Measurements from ENCODE around the gene ELL2.
"Not testable (repeated sequence)": the region's sequence is repeated elsewhere in the genome, so short reads cannot be mapped to it uniquely, and the experiment has no call there.

ELL2 gene

GRCh38 chr5:95931079-95931833, 30.4 kb downstream of the ELL2 start:
- no peak for FAIRE-seq
- no peak for DNase-seq (ENCODE audit: insufficient read length, low spot score)

DNA sequence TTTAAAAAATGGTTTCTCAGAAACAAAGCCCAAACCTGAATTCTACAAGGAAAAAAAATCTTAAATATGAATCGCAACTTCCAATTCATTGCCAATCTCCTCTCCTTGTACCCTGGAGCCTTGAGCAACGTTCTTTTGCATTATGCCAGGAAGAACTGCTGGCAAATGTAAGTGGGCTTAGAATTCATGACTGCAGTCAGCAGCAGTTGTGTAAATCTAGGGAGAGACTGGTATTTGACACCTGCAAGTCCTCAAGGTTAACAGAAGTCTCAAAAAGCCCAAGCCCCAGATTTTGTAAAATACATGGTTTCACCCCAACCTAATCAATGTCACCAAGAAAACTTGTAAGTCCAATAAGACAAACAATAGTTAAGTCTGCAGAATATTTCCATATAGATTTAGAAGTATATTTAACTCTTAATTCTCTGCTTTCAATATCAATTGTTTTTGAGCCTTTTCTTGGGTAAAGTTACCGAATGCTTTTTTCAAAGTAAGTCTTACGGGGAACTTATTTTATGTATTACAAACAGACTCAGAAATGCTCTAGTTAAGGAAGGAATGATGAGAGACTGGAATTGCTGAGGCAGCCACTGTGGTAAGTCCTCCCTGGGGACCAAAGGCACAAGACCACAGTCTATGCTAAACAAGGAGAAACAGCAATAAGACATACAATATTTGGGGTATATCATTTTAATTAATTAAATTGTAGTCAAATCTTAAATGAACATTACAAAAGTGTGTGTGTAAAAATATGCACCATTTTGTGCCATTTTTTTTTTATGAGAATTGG, 31.3 kb downstream of the ELL2 start:
- no peak for DNase-seq (ENCODE audit: insufficient read length, low spot score)

DNA sequence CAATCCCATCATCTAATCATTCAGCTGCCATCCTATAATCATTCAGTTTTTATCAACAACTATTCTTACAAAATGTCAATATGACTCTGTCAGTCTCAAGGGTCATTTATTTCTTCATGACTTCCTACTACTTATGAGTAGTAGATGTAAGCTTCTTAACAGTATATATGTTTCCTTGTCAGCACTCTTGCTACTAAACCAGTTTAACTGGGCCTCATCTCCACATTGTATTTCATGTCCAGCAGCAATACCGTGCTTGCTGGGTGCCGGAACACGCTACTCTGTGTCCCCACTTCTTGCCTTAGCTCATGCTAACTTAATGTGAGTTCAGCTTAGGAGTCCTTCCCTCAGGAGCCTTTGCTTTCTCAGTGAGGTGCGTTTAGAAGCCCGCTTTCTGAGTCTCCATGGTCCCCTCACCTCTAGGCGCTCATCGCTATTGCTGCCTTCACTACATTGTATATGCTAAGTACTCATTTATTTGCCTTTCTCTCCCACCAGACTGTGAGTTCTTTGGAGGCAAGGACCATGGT, 32.9 kb downstream of the ELL2 start:
- DNase-seq (ENCODE audit: insufficient read length, low spot score): no peak
- FAIRE-seq: no peak

More for the DNA sequence above, 31.3 kb downstream of the ELL2 start:
- FAIRE-seq: no peak

GRCh38 chr5:95927927-95928723, 33.5 kb downstream of the ELL2 start:
- DNase-seq (ENCODE audit: insufficient read length, low spot score) (no peak), FAIRE-seq (no peak)

GRCh38 chr5:95927300-95927699, 34.4 kb downstream of the ELL2 start:
- not testable (repeated sequence) for DNase-seq (ENCODE audit: insufficient read length, low spot score); FAIRE-seq

- FAIRE-seq: no peak
- no peak for DNase-seq (ENCODE audit: insufficient read length, low spot score)
These were observed 35.7 kb downstream of the ELL2 start for GRCh38 chr5:95925939-95926338.

GRCh38 chr5:95925378-95925744, 36.3 kb downstream of the ELL2 start:
- no peak for FAIRE-seq
- DNase-seq (ENCODE audit: insufficient read length, low spot score): no peak

DNA sequence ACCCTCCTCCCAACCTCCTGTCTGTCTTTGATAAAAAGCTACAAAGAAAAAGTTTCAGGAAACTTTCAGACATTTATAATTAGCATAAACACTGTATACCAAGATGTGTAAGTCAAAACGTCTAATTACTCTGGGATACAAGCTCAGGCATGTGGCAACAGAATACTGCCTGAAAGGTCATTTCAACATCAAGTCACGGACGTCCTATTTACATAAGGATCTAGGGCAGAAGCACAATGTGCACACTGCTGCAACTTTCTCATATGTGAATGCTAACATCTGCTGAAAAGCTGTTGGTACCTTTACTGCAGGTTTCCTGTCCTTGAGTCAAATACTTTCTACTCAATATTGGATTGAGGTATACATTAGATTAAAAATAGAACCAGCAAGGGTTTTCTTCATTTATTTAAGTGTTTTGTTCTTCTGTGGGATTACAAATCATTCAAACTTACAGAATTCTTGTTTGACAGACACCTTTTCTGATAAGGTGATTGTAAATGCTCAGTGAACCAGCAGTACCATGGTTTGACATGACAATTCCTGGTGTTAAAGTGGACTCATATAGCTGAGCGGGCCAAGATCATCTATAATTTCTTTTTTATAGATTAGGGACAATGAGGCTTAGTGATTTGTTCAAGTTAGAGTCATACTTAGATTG, 36.8 kb downstream of the ELL2 start:
- DNase-seq (ENCODE audit: insufficient read length, low spot score) (no peak), FAIRE-seq (no peak)

- FAIRE-seq (no peak), DNase-seq (ENCODE audit: insufficient read length, low spot score) (no peak)
These were observed 37.6 kb downstream of the ELL2 start for GRCh38 chr5:95923918-95924544.

DNA sequence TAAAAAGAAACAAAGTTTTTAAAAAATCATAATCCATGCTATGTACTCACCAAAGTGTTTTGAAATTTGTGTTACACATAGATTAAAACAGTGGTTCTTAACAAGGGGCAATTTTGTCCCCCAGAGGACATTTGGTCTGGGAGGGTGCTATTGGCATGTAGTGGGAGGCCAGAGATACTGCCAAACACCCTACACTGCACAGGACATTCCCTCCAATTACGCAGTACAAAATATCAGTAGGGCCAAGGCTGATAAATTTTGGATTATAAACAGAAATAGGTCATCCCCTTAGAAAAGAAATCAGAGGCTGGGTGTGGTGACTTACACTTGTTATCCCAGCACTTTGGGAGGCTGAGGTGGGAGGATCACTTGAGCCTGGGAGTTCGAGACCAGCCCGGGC, 38.9 kb downstream of the ELL2 start:
- no peak for DNase-seq (ENCODE audit: insufficient read length, low spot score)
- no peak for FAIRE-seq

- no peak for FAIRE-seq
- DNase-seq (ENCODE audit: insufficient read length, low spot score): no peak
These were observed 40.1 kb downstream of the ELL2 start for GRCh38 chr5:95921501-95921900.

- DNase-seq (ENCODE audit: insufficient read length, low spot score) (no peak), FAIRE-seq (no peak)
These were observed 40.8 kb downstream of the ELL2 start for GRCh38 chr5:95920822-95921221.

DNA sequence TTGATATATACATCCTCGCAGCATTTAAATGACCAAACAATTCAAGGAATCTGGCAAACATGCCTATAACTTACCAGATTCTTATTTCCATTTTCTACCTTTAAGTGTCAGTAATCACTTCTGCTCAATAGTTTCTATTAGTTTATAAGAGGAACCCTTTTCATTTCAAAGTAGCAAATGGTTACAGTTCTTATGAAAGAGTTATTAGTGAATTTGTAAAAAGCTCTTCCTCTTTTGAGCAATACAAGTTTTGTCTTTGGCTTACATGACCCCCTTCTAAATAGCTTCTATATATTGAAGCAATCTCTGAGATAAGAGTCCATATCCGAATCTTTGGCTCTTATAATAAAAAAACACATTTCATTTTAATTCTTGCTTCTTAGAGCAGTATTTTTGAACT, 42.0 kb downstream of the ELL2 start:
- DNase-seq (ENCODE audit: insufficient read length, low spot score) (no peak), FAIRE-seq (no peak)

- FAIRE-seq (no peak), DNase-seq (ENCODE audit: insufficient read length, low spot score) (no peak)
These were observed 43.1 kb downstream of the ELL2 start for GRCh38 chr5:95918421-95919006.

GRCh38 chr5:95917207-95917606, 44.4 kb downstream of the ELL2 start:
- FAIRE-seq: no peak
- DNase-seq (ENCODE audit: insufficient read length, low spot score): no peak

- no peak for DNase-seq (ENCODE audit: insufficient read length, low spot score)
- FAIRE-seq: no peak
These were observed 45.0 kb downstream of the ELL2 start for GRCh38 chr5:95916687-95917085.

DNA sequence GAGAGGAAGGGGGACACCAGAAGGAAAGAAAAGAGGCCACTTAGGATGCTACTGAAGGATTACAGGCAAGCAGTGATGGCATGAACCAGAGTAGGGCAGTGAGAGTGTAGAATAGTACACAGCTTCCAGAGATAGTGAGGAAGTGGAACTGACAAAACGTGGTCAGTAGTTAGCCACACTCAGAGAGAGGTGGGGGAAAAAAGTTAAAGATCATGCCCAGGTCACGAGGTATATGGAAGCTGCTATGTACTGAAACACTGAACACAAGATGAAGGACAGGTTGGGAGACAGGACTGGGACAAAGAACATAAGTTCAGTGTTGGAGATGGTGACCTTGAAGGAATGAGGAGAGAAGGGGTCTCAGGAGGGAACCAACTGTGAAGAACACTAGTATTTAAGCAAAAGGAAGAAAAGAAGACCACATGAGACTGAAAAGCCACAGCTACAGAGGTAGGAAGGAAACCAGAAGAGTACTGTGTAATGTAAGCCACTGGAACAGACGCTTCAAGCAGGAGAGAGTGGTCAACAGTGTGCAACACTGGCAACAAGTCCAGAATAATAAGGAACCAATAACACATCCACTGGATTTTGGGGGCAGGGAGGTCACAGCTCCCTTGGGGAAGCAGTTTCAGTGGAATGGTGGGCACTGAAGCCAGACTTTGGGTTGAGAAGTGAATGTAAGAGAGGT, 45.5 kb downstream of the ELL2 start:
- FAIRE-seq: no peak
- no peak for DNase-seq (ENCODE audit: insufficient read length, low spot score)

- DNase-seq (ENCODE audit: insufficient read length, low spot score): no peak
These were observed 48.0 kb downstream of the ELL2 start for GRCh38 chr5:95913663-95914062.

GRCh38 chr5:95912029-95912428, 49.6 kb downstream of the ELL2 start:
- FAIRE-seq: no peak
- no peak for DNase-seq (ENCODE audit: insufficient read length, low spot score)

More at GRCh38 chr5:95913663-95914062, 48.0 kb downstream of the ELL2 start:
- no peak for FAIRE-seq
